Keratinocyte (primary cell): ENCODE measurements around the gene TP73. TPM values are rescaled to one million over a fixed set of nuclear protein-coding genes. Genes with fewer than 3 reads are reported as not detected.
A peak's percentile ranks its signal among the peaks of the same experiment; 100 is the strongest.

Experiments used
- DNase-seq: peaks from one replicate; pipeline ENCODE4 v3.0.0-alpha.2; 2011; ENCODE audit warnings: low read depth, missing footprints, low spot score
- FAIRE-seq: peaks from 2 replicates; lab custom pipeline; 2011; peaks lifted over from hg19 to GRCh38; lab: Jason Lieb, UNC
- H2AFZ ChIP-seq: 2 replicates; pipeline ENCODE4 v1.6.0; 2012; ENCODE audit warnings: low read length, control low read depth, inconsistent platforms; ENCODE audit not compliant: control insufficient read depth
- H3K27ac ChIP-seq: 2 replicates; pipeline ENCODE4 v1.5.1; 2011; ENCODE audit warnings: low read length; ENCODE audit not compliant: control insufficient read depth, insufficient read depth
- H3K27me3 ChIP-seq: 3 replicates; pipeline ENCODE4 v1.6.0; 2011; ENCODE audit warnings: low read length; ENCODE audit not compliant: control insufficient read depth, insufficient read depth; ENCODE audit errors: extremely low read depth
- H3K36me3 ChIP-seq, 2 experiments: 2 replicates in 1 of 2; 3 replicates in 1 of 2; pipeline ENCODE4 v1.5.1; 2011; ENCODE audit warnings: low read length in 2 of 2, mild to moderate bottlenecking in 1 of 2; ENCODE audit not compliant: control insufficient read depth in 2 of 2, insufficient read depth in 2 of 2; ENCODE audit errors: extremely low read depth in 1 of 2
- H3K4me1 ChIP-seq: 3 replicates; pipeline ENCODE4 v1.5.1; 2011; ENCODE audit warnings: low read length; ENCODE audit not compliant: control insufficient read depth, insufficient read depth; ENCODE audit errors: extremely low read depth
- H3K4me2 ChIP-seq: 3 replicates; pipeline ENCODE4 v1.6.0; 2011; ENCODE audit warnings: low read depth, low read length; ENCODE audit not compliant: control insufficient read depth, insufficient read depth; ENCODE audit errors: extremely low read depth
- H3K4me3 ChIP-seq, 3 experiments: fragments of 200-600 bp in 1 of 3; sonication (generic) in 1 of 3; 2 replicates in 2 of 3; 3 replicates in 1 of 3; pipeline ENCODE4 v1.5.1; 2011 to 2016; ENCODE audit warnings: low read length in 3 of 3, mild to moderate bottlenecking in 3 of 3, control low read depth in 2 of 3, inconsistent platforms in 1 of 3, low read depth in 1 of 3, mixed read lengths in 1 of 3, mixed run types in 1 of 3, moderate library complexity in 1 of 3; ENCODE audit not compliant: control insufficient read depth in 2 of 3, insufficient read depth in 2 of 3; ENCODE audit errors: extremely low read depth in 1 of 3
- H3K79me2 ChIP-seq: 2 replicates; pipeline ENCODE4 v1.6.0; 2012; ENCODE audit warnings: low read length; ENCODE audit not compliant: control insufficient read depth, insufficient read depth
- H3K9ac ChIP-seq: 3 replicates; pipeline ENCODE4 v1.6.0; 2011; ENCODE audit warnings: low read length; ENCODE audit not compliant: control insufficient read depth, insufficient read depth; ENCODE audit errors: extremely low read depth
- H3K9me1 ChIP-seq: 3 replicates; pipeline ENCODE4 v1.6.0; 2011; ENCODE audit warnings: low read length; ENCODE audit not compliant: control insufficient read depth, insufficient read depth; ENCODE audit errors: extremely low read depth
- H3K9me3 ChIP-seq: 2 replicates; pipeline ENCODE4 v1.5.1; 2012; ENCODE audit warnings: low read depth, low read length; ENCODE audit not compliant: control insufficient read depth
- H4K20me1 ChIP-seq: 3 replicates; pipeline ENCODE4 v1.6.0; 2011; ENCODE audit warnings: low read length; ENCODE audit not compliant: control insufficient read depth, insufficient read depth; ENCODE audit errors: extremely low read depth
- EZH2 ChIP-seq: IDR thresholded peaks from one replicate; pipeline ENCODE4 v1.6.1; 2012; ENCODE audit warnings: inconsistent platforms, mild to moderate bottlenecking, low read length, moderate library complexity
- dilution Hi-C: fragments of 300-500 bp; cut with MboI; formaldehyde crosslinking; loops from one replicate; pipeline ENCODE4 v1.7.0; 2020; ENCODE audit warnings: low sequenced_read_pairs; ENCODE audit not compliant: extremely low pct_ligation_motif_present
- polyA plus RNA-seq, 5 experiments: library from polyadenylated mRNA; depleted of rRNA in 3 of 5; stranded (reverse) in 3 of 5; stranded (forward) in 1 of 5; unstranded in 1 of 5; fragments of >200 nt; gene quantifications; 1 replicate in 1 of 5; 2 replicates in 3 of 5; 3 replicates in 1 of 5; pipeline versions ENCODE4 v1.2.1 to v1.2.3, GENCODE V29; 2011 to 2012; ENCODE audit warnings: missing spikeins in 2 of 5, low read depth in 1 of 5, low replicate concordance in 1 of 5
- TF ChIP-seq, protein P1 (sequence below), 3 experiments: IDR thresholded peaks in 1 of 3; conservative IDR thresholded peaks in 1 of 3; optimal IDR thresholded peaks in 1 of 3; 2 replicates in 2 of 3; 3 replicates in 1 of 3; pipeline versions ENCODE3 to v1.5.1; 2011; ENCODE audit warnings: low read length in 3 of 3, mild to moderate bottlenecking in 3 of 3, moderate library complexity in 2 of 3, control low read depth in 1 of 3, inconsistent platforms in 1 of 3; ENCODE audit not compliant: insufficient read depth in 2 of 3; ENCODE audit errors: extremely low read depth in 1 of 3

Gene TP73
- polyA plus RNA-seq, 1 donor (not counting 4 experiments of a cell fraction or from before 2014, with no cell fraction given), result 0.14 TPM

GRCh38 chr1:3772027-3772714 lies 119.9 kb downstream of the TP73 start:
- Histone ChIP-seq H2AFZ (peak overlapping the region; percentile 2), H3K27me3 (no peaks in the 10 kb centered on the region), H3K9ac (no peak overlapping the region), H3K4me3 (peak overlapping the region; percentile 38 to 59 (median 52)), H3K27ac (no peak overlapping the region), H3K36me3 (no peaks in the 10 kb centered on the region), H3K79me2 (no peaks in the 10 kb centered on the region), H3K4me1 (peaks cover 5% of the 10 kb centered on the region), H4K20me1 (no peaks in the 10 kb centered on the region), H3K4me2 (peak overlapping the region; percentile 59), H3K9me1 (no peaks in the 10 kb centered on the region), H3K9me3 (no peaks in the 10 kb centered on the region)
- DNase-seq (peak; percentile 60), FAIRE-seq (no peak)
- TF ChIP-seq EZH2, result no peak
- TF ChIP-seq, protein P1, sequence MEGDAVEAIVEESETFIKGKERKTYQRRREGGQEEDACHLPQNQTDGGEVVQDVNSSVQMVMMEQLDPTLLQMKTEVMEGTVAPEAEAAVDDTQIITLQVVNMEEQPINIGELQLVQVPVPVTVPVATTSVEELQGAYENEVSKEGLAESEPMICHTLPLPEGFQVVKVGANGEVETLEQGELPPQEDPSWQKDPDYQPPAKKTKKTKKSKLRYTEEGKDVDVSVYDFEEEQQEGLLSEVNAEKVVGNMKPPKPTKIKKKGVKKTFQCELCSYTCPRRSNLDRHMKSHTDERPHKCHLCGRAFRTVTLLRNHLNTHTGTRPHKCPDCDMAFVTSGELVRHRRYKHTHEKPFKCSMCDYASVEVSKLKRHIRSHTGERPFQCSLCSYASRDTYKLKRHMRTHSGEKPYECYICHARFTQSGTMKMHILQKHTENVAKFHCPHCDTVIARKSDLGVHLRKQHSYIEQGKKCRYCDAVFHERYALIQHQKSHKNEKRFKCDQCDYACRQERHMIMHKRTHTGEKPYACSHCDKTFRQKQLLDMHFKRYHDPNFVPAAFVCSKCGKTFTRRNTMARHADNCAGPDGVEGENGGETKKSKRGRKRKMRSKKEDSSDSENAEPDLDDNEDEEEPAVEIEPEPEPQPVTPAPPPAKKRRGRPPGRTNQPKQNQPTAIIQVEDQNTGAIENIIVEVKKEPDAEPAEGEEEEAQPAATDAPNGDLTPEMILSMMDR (optimal IDR thresholded peaks at IDR 0.05 in 1 of 3, IDR thresholded peaks at IDR 0.05 in 1 of 3, conservative IDR thresholded peaks at IDR 0.05 in 1 of 3; ENCODE audit: extremely low read depth in 1 of 3, insufficient read depth in 2 of 3, low read length in 3 of 3), result no peak
- dilution Hi-C loops, result no loop called here

DNA sequence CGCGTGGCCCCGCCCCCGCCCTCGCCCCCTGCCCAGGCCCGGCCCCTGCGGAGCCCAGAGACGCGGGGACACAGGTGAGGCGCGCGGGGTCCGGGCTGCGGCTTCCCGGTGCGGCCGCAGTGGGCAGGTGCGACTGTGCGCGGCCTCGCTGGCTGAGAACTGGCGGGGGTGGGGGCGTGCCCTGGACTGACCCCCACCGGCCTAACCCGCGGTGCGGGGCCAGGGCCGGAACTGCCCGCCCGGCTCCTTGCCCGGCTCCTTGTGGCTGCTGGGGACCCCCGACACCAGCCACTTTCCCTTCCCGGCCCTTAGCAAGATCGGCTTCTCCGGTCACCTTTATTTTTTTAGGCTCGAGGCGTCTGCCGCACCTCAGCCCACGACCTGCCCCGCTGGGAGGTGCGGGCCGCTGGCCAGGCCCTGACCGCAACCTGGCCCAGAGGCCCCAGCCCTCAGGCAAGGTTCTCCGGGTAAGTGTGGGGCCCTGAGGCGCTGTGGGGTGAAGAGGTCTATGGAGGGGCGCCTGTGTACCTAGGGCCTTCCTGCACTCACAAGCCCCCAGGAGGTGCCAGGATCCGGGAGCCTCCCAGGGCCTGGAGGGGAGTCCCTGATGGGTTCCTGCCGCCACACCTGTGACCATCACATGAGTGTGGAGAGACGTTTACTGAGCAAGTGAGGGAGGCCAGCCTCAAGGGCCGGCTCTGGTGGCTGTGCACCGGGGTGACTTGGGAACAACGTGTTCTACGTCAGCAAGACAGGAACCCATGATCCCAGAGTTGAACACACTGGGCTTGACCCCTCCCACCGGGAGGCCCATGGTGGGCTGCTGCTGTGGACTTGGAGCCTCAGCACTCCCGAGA lies 120.6 kb downstream of the TP73 start, which contains the start of gene SMIM1:
Gene SMIM1, plus strand, starts transcription at position 35 of the 857 bp plus-strand sequence. CDS start 2,625 bp downstream, outside the sequence.
- DNase-seq (no peak), FAIRE-seq (no peak)
- Histone ChIP-seq H3K9ac (peak within 1 kb of the TSS; percentile 37), H3K4me3 (peak within 1 kb of the TSS; percentile 49 to 59 (median 52)), H2AFZ (peak within 1 kb of the TSS; percentile 37), H3K27ac (no peak within 1 kb of the TSS), H3K4me2 (peak within 1 kb of the TSS; percentile 71), H3K36me3 (no peaks in the 10 kb centered on the region), H3K9me3 (no peaks in the 10 kb centered on the region), H3K9me1 (no peaks in the 10 kb centered on the region), H4K20me1 (no peaks in the 10 kb centered on the region), H3K4me1 (peaks cover 5% of the 10 kb centered on the region), H3K79me2 (no peaks in the 10 kb centered on the region), H3K27me3 (no peaks in the 10 kb centered on the region)
- TF ChIP-seq, protein P1 (optimal IDR thresholded peaks at IDR 0.05 in 1 of 3, IDR thresholded peaks at IDR 0.05 in 1 of 3, conservative IDR thresholded peaks at IDR 0.05 in 1 of 3; ENCODE audit: extremely low read depth in 1 of 3, insufficient read depth in 2 of 3, low read length in 3 of 3), result no peak
- no peak for TF ChIP-seq EZH2
- dilution Hi-C loops, result no loop called here
